ENCODE measurements around the gene AGL.
"Not testable (repeated sequence)": the region's sequence is repeated elsewhere in the genome, so short reads cannot be mapped to it uniquely, and the experiment has no call there.

The AGL gene

GRCh38 chr1:99849744-99850458, at the start of gene AGL:
AGL (plus strand) TSS chr1:99850361; CDS start chr1:99851043, 682 bp downstream.
- DNase-seq (ENCODE audit: low read depth), result peak; percentile 69

- no peak for DNase-seq (ENCODE audit: low read depth)
Measured at GRCh38 chr1:99801584-99801983, 48.6 kb upstream of the AGL start.

- DNase-seq (ENCODE audit: low read depth), result no peak
Measured at GRCh38 chr1:99806882-99807281, 43.3 kb upstream of the AGL start.

GRCh38 chr1:99808391-99809115, 41.6 kb upstream of the AGL start:
- DNase-seq (ENCODE audit: low read depth), result peak; percentile 82

- DNase-seq (ENCODE audit: low read depth), result no peak
Measured at GRCh38 chr1:99811075-99811474, 39.1 kb upstream of the AGL start.

GRCh38 chr1:99811747-99812146, 38.4 kb upstream of the AGL start:
- no peak for DNase-seq (ENCODE audit: low read depth)

GRCh38 chr1:99814373-99814900, 35.7 kb upstream of the AGL start:
- no peak for DNase-seq (ENCODE audit: low read depth)

GRCh38 chr1:99816656-99817055, 33.5 kb upstream of the AGL start:
- DNase-seq (ENCODE audit: low read depth), result no peak

GRCh38 chr1:99818063-99818699, 32.0 kb upstream of the AGL start:
- peak; percentile 79 for DNase-seq (ENCODE audit: low read depth)

- no peak for DNase-seq (ENCODE audit: low read depth)
Measured at GRCh38 chr1:99820546-99820945, 29.6 kb upstream of the AGL start.

- DNase-seq (ENCODE audit: low read depth), result no peak
Measured at GRCh38 chr1:99825098-99825497, 25.1 kb upstream of the AGL start.

- DNase-seq (ENCODE audit: low read depth), result no peak
Measured at GRCh38 chr1:99825702-99826101, 24.5 kb upstream of the AGL start.

GRCh38 chr1:99827970-99828369, 22.2 kb upstream of the AGL start:
- DNase-seq (ENCODE audit: low read depth), result no peak

GRCh38 chr1:99829269-99829668, 20.9 kb upstream of the AGL start:
- DNase-seq (ENCODE audit: low read depth), result no peak

- not testable (repeated sequence) for DNase-seq (ENCODE audit: low read depth)
Measured at GRCh38 chr1:99833911-99834310, 16.2 kb upstream of the AGL start.

- DNase-seq (ENCODE audit: low read depth), result not testable (repeated sequence)
Measured at GRCh38 chr1:99836171-99837103, 13.7 kb upstream of the AGL start.

- not testable (repeated sequence) for DNase-seq (ENCODE audit: low read depth)
Measured at GRCh38 chr1:99840353-99840752, 9.8 kb upstream of the AGL start.

GRCh38 chr1:99843760-99844159, 6.4 kb upstream of the AGL start:
- DNase-seq (ENCODE audit: low read depth), result no peak

- not testable (repeated sequence) for DNase-seq (ENCODE audit: low read depth)
Measured at GRCh38 chr1:99845201-99845600, 5.0 kb upstream of the AGL start.

GRCh38 chr1:99849413-99849743, 783 bp upstream of the AGL start:
- no peak for DNase-seq (ENCODE audit: low read depth)

GRCh38 chr1:99850459-99851291, 514 bp downstream of the AGL start:
- DNase-seq (ENCODE audit: low read depth), result no peak

All from fibroblast of gingiva (primary cell).